Smooth muscle cell (in vitro differentiated cells): Measurements from ENCODE around the gene USP25. TPM values are rescaled to one million over a fixed set of nuclear protein-coding genes. Genes with fewer than 3 reads are reported as not detected.

ENCODE experiments used
- DNase-seq: peaks from one replicate; lab custom pipeline; 2025; ENCODE audit not compliant: unreplicated experiment; lab: John Stamatoyannopoulos, UW
- H2AFZ ChIP-seq: fragments of 200-600 bp; sonication (generic); 2 replicates; pipeline ENCODE4 v1.6.0; 2016; ENCODE audit warnings: antibody characterized with exemption, low read depth, mild to moderate bottlenecking
- H3F3A ChIP-seq: fragments of 200-600 bp; sonication (generic); 2 replicates; pipeline ENCODE4 v1.6.0; 2017; ENCODE audit warnings: antibody characterized with exemption, low read depth
- H3K27ac ChIP-seq: fragments of 200-600 bp; sonication (generic); 2 replicates; pipeline ENCODE4 v1.5.1; 2016; ENCODE audit warnings: low read depth, mild to moderate bottlenecking
- H3K27me3 ChIP-seq: fragments of 200-600 bp; sonication (generic); 2 replicates; pipeline ENCODE4 v1.6.1; 2016; ENCODE audit warnings: low read depth, mild to moderate bottlenecking
- H3K36me3 ChIP-seq: fragments of 200-600 bp; sonication (generic); 2 replicates; pipeline ENCODE4 v1.5.1; 2016; ENCODE audit warnings: low read depth
- H3K4me1 ChIP-seq: fragments of 200-600 bp; sonication (generic); 2 replicates; pipeline ENCODE4 v1.5.1; 2016; ENCODE audit warnings: low read depth
- H3K4me2 ChIP-seq: fragments of 200-600 bp; sonication (generic); 2 replicates; pipeline ENCODE4 v1.6.0; 2016; ENCODE audit warnings: mild to moderate bottlenecking
- H3K4me3 ChIP-seq: fragments of 200-600 bp; sonication (generic); 2 replicates; pipeline ENCODE4 v1.5.1; 2016; ENCODE audit warnings: mild to moderate bottlenecking
- H3K79me2 ChIP-seq: fragments of 200-600 bp; sonication (generic); 2 replicates; pipeline ENCODE4 v1.6.0; 2016; ENCODE audit warnings: low read depth, mild to moderate bottlenecking
- H3K9ac ChIP-seq: fragments of 200-600 bp; sonication (generic); 2 replicates; pipeline ENCODE4 v1.6.0; 2016; ENCODE audit warnings: low read depth
- H3K9me3 ChIP-seq: fragments of 200-600 bp; sonication (generic); replicated peaks from 2 replicates; pipeline ENCODE4 v1.5.1; 2016; ENCODE audit warnings: low read depth
- H4K20me1 ChIP-seq: fragments of 200-600 bp; sonication (generic); 2 replicates; pipeline ENCODE4 v1.6.0; 2016; ENCODE audit warnings: low read depth
- CTCF ChIP-seq: fragments of 200-600 bp; sonication (generic); IDR thresholded peaks from 2 replicates; pipeline ENCODE4 v1.5.1; 2017; ENCODE audit warnings: borderline replicate concordance, mild to moderate bottlenecking, antibody characterized with exemption; ENCODE audit not compliant: insufficient read depth, poor library complexity, severe bottlenecking
- WGBS: methylation state at CpG from one replicate; pipeline ENCODE4 v1.1.7; 2016; ENCODE audit warnings: low lambda C conversion rate; 5-methylcytosine and 5-hydroxymethylcytosine counted together
- polyA plus RNA-seq: library from polyadenylated mRNA; unstranded; fragments of >200 nt; fragmentation: Nextera tagmentation; extraction: Ambion mirVana; gene quantifications from 2 replicates; pipeline ENCODE4 v1.2.1, GENCODE V29; 2016
- total RNA-seq: library from RNA; depleted of rRNA; stranded (reverse); fragments of >200 nt; gene quantifications from 2 replicates; pipeline ENCODE4 v1.2.3, GENCODE V29; 2014

Gene USP25
- total and polyA plus RNA-seq, 2 experiments from 2014 or later = 12.0 to 30.7 TPM

- no peak overlapping the region for H3K4me3 ChIP-seq
- H3K4me1 ChIP-seq = no peaks in the 10 kb centered on the region
- H3K4me2 ChIP-seq = no peak overlapping the region
- no peak for DNase-seq
- peaks cover 3% of the 10 kb centered on the region for H4K20me1 ChIP-seq
- TF ChIP-seq CTCF = no peak
- no peak overlapping the region for H2AFZ ChIP-seq
- H3K9me3 ChIP-seq = no peaks in the 10 kb centered on the region
- peaks cover 43% of the 10 kb centered on the region for H3K79me2 ChIP-seq
- WGBS = 97% methylated on average over 2 of the region's 2 CpGs
- H3K36me3 ChIP-seq = no peaks in the 10 kb centered on the region
- H3K9ac ChIP-seq = no peak overlapping the region
- no peaks in the 10 kb centered on the region for H3K27me3 ChIP-seq
- H3K27ac ChIP-seq = no peak overlapping the region
- H3F3A ChIP-seq = no peaks in the 10 kb centered on the region
Observed at GRCh38 chr21:15768853-15769252, 39.1 kb downstream of the USP25 start.

- Histone ChIP-seq H4K20me1 (peaks cover 11% of the 10 kb centered on the region), H3F3A (peaks cover 12% of the 10 kb centered on the region), H3K4me2 (no peak overlapping the region), H3K36me3 (no peaks in the 10 kb centered on the region), H2AFZ (no peak overlapping the region), H3K27me3 (no peaks in the 10 kb centered on the region), H3K9ac (no peak overlapping the region), H3K4me3 (no peak overlapping the region), H3K4me1 (peaks cover 2% of the 10 kb centered on the region), H3K9me3 (no peaks in the 10 kb centered on the region), H3K79me2 (peaks cover 29% of the 10 kb centered on the region), H3K27ac (no peak overlapping the region)
- 97% methylated on average over 6 of the region's 6 CpGs for WGBS
- no peak for DNase-seq
- no peak for TF ChIP-seq CTCF
Observed at GRCh38 chr21:15771311-15771710, 41.5 kb downstream of the USP25 start.

- Histone ChIP-seq H3K9ac (no peak overlapping the region), H3K4me2 (no peak overlapping the region), H3K4me1 (peaks cover 10% of the 10 kb centered on the region), H3K27ac (no peak overlapping the region), H2AFZ (no peak overlapping the region), H3F3A (peaks cover 12% of the 10 kb centered on the region), H3K27me3 (no peaks in the 10 kb centered on the region), H3K9me3 (no peaks in the 10 kb centered on the region), H3K4me3 (no peak overlapping the region), H3K36me3 (no peaks in the 10 kb centered on the region), H3K79me2 (peaks cover 30% of the 10 kb centered on the region), H4K20me1 (peaks cover 11% of the 10 kb centered on the region)
- TF ChIP-seq CTCF = no peak
- DNase-seq = no peak
- WGBS = 65% methylated on average over 3 of the region's 3 CpGs
Observed at GRCh38 chr21:15772654-15773053, 42.9 kb downstream of the USP25 start.

- Histone ChIP-seq H4K20me1 (peaks cover 7% of the 10 kb centered on the region), H3K4me3 (no peak overlapping the region), H3K27me3 (no peaks in the 10 kb centered on the region), H3K9me3 (no peaks in the 10 kb centered on the region), H2AFZ (no peak overlapping the region), H3K9ac (no peak overlapping the region), H3K4me1 (peaks cover 10% of the 10 kb centered on the region), H3K4me2 (peak overlapping the region; percentile 44), H3K36me3 (no peaks in the 10 kb centered on the region), H3F3A (peaks cover 12% of the 10 kb centered on the region), H3K27ac (peak overlapping the region; percentile 85), H3K79me2 (peaks cover 26% of the 10 kb centered on the region)
- TF ChIP-seq CTCF = no peak
- WGBS = 75% methylated on average over 3 of the region's 3 CpGs
- no peak for DNase-seq
Observed at GRCh38 chr21:15774590-15774989, 44.8 kb downstream of the USP25 start.
